ENCODE measurements around the gene SPDYE3.
A peak's percentile ranks its signal among the peaks of the same experiment; 100 is the strongest.
"Not testable (repeated sequence)": the region's sequence is repeated elsewhere in the genome, so short reads cannot be mapped to it uniquely, and the experiment has no call there.

SPDYE3 gene

GRCh38 chr7:100307402-100307801, at the start of gene SPDYE3:
SPDYE3 (plus strand) TSS chr7:100307702; CDS start chr7:100307886, 184 bp downstream.
- not testable (repeated sequence) for DNase-seq

DNA sequence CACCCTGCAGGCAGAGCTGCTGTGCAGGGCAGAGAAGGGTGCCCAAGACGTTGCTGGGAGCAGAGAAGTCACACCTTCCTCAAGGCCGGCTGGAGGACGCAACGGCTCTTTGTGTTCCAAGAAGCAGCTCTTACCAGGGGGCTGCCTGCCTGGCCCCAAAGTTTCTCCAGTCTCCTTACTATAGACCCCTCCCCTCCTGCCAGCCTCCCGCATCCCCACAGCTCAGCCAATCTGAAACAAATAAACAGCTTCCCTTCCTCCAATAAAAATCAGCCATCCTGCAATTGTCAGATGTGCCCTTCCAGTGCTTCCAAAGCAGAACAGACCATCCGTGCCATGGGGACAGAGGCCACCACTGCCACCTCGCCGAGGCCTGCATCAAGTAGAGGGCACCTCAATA, 47.5 kb upstream of the SPDYE3 start:
- not testable (repeated sequence) for DNase-seq

DNA sequence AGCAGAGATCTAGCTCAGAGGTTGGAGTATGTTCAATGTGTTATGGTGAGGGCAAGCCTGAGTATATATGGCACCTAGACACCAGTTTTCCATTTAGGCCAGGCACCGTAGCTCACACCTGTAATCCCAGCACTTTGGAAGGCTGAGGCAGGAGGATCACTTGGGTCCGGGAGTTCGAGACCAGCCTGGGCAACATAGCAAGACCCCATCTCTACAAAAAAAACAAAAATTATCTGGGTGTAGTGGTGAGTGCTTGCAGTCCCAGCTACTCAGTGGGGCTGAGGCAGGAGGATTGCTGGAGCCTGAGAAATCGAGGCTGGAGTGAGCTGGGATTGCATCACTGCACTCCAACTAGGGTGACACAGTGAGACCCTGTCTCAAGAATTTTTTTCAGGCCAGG, 44.6 kb upstream of the SPDYE3 start:
- DNase-seq: not testable (repeated sequence)

GRCh38 chr7:100264223-100264622, 43.3 kb upstream of the SPDYE3 start:
- DNase-seq: not testable (repeated sequence)

DNA sequence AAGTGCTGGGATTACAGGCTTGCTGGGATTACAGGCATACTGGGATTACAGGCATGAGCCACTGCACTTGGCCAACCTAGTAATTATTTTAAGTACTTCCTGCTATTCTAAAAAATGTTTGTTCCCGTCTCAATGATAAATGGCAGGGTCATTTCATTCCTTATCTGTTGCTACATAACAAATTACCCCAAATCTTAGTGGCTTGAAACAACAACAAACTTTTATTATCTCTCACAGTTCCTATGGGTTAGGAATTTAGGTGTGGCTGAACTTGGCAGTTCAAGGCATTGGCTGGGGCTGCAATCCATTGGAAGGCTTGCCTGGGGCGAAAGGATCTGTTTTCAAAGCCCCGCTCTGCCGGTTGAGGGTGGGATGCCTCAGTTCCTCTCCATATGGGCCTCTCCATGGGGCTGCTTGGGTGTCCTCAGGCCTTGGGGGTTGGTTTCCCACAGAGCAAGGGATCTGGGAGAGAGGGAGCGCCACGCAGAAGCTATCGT, 42.8 kb upstream of the SPDYE3 start:
- DNase-seq: not testable (repeated sequence)

GRCh38 chr7:100265851-100266250, 41.7 kb upstream of the SPDYE3 start:
- not testable (repeated sequence) for DNase-seq

DNA sequence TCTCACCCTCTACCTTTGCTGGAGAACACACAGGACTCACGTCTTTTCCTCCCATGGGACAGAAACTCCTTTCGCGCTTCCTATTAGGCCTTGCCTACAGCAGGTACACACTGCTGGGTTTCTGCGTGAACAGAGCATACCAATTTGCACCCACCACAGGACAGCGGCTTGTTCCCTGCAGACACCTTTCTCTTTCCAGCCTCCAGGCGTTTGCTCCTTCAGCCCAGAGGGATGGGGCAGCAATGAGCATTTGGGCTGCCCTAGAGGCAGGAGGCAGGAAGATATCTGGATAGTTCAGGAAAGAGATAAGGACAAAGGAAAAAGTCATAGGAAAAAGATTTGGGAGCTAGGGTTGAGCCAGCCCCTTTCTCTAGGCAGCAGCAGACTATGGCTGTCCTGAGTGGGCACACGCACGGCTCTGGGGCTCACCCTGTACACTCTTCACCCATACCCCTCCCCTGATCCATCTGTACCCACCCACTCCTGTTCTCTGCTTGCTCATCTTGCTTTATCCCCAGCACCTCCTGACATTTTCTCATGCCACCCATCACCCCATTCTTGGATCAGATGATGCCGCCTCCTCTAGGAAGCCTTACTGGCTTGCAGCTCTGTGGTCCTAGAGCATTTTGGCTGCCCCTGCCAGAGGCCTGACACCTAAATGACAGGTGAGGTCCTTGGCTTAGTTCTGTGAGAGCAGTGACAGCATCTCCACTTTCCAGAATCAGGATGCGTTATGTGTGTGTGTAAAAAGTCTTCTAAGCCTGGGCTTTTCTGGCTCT, 40.7 kb upstream of the SPDYE3 start:
- DNase-seq: no peak

- no peak for DNase-seq
These were observed 39.9 kb upstream of the SPDYE3 start for GRCh38 chr7:100267648-100268047.

GRCh38 chr7:100268882-100269281, 38.6 kb upstream of the SPDYE3 start:
- not testable (repeated sequence) for DNase-seq

GRCh38 chr7:100269306-100270045, 38.0 kb upstream of the SPDYE3 start:
- peak; percentile 2 for DNase-seq

GRCh38 chr7:100270046-100270918, 37.2 kb upstream of the SPDYE3 start:
- DNase-seq: peak; percentile 18

DNA sequence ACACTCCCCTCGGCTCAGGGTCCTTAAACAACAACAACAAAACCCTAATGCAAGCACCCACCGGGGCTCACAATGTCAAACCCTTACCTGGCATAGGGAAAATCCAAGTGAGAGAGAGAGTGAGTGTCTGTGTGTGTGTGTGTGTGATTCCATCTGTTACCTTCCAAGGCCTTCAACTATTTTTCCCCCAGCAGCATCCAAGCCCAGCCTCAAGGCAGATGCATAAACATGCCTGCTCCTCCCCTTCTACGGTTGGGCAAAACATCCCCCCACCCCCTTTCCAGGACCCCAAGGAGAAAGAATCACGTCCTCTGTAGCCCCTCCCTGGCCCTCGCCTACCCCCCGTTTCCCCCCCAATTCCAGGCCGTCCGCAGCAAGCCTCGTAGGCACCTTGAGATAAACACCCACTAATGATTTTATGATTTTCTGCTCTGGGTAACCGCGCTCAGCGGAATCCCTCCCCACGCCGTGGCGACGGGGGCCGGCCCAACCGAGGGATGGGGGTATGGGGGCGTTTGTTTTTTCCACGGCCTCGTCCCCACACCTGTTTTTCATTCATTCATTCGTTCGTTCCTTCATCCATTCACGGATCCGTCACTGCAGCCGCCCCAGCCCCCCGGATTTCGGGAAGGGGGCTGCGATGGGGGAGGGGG, 36.4 kb upstream of the SPDYE3 start:
- DNase-seq: not testable (repeated sequence)

DNA sequence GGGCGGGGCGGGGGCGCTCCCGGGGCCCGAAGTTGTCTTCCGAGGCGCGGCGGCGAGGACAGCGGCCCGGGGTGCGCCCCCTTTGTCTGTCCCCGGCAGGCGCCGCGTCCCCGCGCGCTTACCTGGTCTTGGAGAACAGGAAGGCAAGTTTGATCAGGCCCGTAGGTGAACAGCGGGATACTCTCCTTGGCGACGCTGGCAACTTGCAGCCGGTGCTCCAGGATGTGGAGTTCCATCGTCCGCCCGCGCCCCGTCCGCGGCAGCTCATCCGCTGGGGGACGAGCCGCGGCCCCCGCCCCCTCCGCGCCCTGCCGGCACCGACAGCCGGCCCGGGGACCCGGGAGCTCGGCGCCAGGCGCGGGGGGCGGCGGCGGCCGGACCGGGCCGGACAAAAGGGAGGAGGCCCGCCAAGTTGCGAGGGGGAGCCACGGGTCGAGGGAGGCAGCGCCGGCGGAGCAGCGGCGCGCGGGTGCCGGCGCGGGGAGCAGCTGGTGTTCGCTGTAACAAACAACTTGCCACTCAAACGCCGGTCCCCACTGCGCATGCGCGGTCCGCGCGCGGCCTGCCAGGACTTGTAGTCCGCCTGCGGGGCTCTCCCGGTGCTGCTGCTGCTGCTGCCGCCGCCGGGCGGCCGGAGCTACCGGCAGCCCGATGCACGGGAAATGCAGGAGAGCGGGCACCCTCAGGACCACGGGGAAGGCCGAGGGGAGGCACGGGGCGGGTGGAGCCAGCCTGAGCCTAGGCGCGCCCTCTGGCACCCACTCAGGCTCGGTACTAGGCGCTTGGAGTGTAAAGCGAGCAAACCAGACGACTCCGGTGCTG, 35.6 kb upstream of the SPDYE3 start:
- peak; percentile 96 for DNase-seq

DNA sequence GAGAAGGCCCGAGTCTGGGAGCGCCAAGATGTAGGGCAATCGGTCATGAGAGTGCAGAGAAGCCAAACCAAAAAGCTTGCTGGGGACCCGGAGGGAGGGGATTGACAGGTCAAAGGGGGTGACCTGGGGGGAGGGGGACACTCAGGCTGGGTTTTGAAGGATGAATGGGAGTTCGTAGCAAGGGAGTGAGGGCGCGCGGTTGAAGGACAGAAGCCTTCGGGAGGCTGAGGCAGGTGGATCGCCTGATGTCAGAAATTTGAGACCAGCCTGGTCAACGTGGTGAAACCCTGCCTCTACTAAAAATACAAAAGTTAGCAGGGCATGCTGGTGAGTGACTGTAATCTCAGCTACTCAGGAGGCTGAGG, 35.0 kb upstream of the SPDYE3 start:
- DNase-seq: not testable (repeated sequence)

DNA sequence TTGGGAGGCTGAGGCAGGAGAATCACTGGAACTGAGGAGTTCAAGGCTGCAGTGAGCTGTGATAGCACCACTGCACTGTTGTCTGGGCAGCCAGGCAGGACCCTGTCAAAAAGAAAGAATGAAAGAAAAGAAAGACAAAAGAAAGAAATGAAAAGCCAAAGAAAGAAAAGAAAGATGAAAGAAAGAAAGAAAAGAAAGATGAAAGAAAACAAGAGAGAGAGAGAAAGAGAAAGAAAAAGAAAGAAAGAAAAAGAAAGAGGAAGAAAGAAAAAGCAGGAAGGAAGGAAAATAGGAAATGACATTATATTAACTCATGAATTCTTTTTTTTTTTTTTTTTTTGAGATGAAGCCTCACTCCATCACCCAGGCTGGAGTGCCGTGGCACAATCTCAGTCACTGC, 32.4 kb upstream of the SPDYE3 start:
- no peak for DNase-seq

DNA sequence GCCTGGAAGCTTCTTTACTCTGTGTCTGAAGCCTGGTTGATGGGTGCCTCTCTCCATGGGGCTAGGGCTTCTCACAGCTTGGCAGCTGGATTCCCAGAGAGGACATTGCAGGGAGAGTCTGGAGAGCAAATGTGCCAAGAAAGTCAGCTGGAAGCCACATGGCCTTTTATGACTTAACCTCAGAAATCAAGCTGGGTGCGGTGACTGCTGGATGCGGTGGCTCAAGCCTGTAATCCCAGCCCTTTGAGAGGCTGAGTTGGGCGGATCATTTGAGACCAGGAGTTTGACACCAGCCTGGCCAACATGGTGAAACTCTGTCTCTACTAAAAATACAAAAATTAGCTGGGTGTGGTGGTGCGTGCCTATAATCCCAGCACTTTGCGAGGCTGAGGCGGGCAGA, 31.4 kb upstream of the SPDYE3 start:
- DNase-seq: not testable (repeated sequence)

DNA sequence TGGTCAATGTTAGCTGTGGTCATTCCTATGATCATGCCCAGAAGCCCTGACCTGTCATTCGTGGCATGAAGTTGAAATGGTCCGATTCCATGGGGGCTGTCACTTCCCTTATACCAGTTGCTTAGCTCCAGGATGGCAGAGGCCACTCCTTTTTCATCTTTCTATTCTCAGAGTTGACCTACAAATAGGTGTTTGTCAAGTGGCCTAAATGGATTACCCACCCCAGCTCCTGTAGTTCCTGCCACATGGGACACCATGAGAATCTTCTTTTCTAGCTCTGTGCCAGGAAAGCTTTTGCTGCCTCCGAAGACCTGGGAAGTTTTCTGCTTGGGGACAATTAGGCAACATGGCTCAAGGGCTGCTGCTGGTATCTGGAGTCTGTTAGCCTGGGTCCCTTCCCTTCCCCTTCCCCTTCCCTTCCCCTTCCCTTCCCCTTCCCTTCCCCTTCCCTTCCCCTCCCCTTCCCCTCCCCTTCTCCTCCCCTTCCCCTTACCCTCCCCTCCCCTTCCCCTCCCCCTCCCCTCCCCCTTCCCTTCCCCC, 25.4 kb upstream of the SPDYE3 start:
- not testable (repeated sequence) for DNase-seq

DNA sequence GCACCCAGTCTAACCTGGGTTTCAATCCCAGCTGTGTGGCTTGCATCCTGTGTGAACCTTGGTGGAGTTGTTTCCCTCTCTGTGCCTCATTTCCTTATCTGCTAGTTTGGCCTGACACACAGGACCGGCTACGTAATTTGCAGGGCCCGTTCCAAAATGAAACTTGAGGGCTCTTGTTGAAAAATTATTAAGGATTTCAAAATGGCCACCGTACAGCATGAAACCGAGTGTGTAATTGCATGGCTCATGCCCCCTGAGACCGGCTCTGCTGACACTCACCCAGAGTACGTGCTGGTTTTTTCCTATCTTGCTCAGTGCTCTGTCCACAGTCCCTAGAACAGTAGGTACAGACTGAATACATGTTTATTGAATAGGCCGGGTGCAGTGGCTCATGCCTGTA, 24.4 kb upstream of the SPDYE3 start:
- DNase-seq: not testable (repeated sequence)

DNA sequence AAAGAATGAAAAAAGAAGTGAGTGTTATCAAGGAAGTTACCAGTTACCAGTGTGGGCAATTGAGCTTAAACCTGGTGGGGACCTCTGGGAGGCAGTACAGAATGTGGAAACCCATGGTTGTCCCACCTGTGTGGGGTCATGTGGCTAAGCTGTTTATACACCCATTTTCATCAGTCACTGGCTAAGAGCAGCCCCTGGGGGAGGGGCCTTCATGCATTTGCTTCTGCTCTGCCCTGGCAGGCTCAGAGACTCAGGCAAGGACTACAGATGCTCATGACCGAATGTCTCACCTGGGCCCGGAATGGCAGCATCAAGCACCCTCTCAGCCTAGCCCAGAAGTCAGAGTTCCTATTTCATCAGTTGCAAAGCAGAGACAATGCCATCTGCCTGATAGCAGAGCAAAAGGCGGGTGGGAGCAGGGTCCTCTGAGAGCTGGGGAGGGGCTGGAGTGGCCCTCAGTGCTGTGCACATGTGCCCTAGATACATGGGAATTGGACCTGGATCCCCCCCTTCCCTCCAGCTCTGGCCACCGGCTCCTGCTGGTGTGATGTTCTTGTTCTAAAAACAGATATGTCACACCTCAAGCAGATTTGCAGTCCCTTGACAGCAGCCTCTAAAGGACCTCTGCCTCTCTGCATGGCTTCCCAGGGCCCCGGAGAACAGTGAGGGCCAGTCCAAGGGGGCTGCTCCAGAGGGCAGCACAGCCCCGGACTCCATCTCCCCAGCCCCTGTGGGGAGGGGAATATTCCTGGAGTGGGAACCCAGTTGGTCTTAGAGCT, 20.1 kb upstream of the SPDYE3 start:
- not testable (repeated sequence) for DNase-seq

DNA sequence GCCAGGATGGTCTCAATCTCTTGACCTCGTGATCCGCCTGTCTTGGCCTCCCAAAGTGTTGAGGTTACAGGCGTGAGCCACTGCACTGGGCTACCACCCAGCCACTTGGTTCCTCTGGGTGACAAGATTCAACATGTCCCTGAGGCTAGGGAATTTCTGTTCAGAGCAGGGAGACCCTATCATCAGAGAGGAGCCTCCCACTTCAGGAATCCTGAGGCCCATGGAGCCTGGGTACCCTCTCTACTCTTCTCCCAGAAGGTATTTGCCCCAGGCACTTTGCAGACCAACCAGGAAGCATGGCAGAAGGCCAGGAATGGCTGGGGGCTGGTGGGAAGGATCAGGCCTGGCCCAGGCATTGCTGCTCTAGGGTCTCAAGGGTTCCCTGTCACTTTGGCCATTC, 19.2 kb upstream of the SPDYE3 start:
- DNase-seq: not testable (repeated sequence)
